Measurements from ENCODE around the gene CCDC6.

- TF ChIP-seq POLR2AphosphoS5 (IDR thresholded peaks at IDR 0.05) (no peak), CTCF (IDR thresholded peaks at IDR 0.05) (no peak)
Measured at GRCh38 chr10:59909815-59910214, 3.5 kb upstream of the CCDC6 start.

Measured in sigmoid colon (tissue), 4 donors.